ENCODE results near the gene CLDND2.
A peak's percentile ranks its signal among the peaks of the same experiment; 100 is the strongest.

The CLDND2 gene

GRCh38 chr19:51366389-51367254 is 2.2 kb downstream of the CLDND2 start:
- Histone ChIP-seq H3K36me3 (ENCODE audit: control insufficient read depth, insufficient read depth, low read length) (no peaks in the 10 kb centered on the region), H3K4me3 (ENCODE audit: low read depth, low read length) (peak overlapping the region; percentile 98), H3K27me3 (ENCODE audit: control insufficient read depth, insufficient read depth, low read length) (no peaks in the 10 kb centered on the region), H3K9me3 (ENCODE audit: control insufficient read depth, insufficient read depth, low read length) (no peaks in the 10 kb centered on the region), H3K9ac (ENCODE audit: low read depth, low read length) (peak overlapping the region; percentile 40; the same call in 1 of the 2 replicates), H3K27ac (ENCODE audit: low read depth, low read length) (peak overlapping the region; percentile 89), H3K4me1 (ENCODE audit: control insufficient read depth, insufficient read depth, low read length) (peaks cover 21% of the 10 kb centered on the region)

DNA sequence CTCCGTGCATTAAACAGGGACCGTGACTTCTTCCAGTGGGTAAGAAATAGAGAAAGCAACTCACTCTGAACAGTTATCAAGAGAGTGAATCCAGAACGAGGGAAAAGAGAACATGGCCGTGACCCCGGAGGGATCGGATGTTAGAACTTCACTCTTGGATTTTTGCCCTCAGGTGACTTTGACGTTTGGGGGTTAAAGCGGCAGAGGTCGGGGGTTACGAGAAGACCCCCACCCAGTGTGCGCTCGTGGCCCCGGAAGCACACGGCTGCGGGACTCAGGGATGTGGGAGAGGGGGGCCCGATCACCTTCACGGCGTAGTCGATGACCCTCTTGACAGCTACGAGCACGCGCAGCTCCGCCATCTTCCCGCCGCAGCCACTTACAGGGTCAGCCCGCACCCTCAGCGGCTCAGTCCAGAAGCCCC is 2.8 kb downstream of the CLDND2 start, which contains the start of gene ETFB:
Gene ETFB (minus strand): TSS at position 424 of the 424 bp plus-strand sequence. CDS start 62 bp downstream, at position 362.
- Histone ChIP-seq H3K9ac (ENCODE audit: low read depth, low read length) (peak within 1 kb of the TSS; percentile 71), H3K4me1 (ENCODE audit: control insufficient read depth, insufficient read depth, low read length) (peaks cover 21% of the 10 kb centered on the region), H3K36me3 (ENCODE audit: control insufficient read depth, insufficient read depth, low read length) (no peaks in the 10 kb centered on the region), H3K27me3 (ENCODE audit: control insufficient read depth, insufficient read depth, low read length) (no peaks in the 10 kb centered on the region), H3K27ac (ENCODE audit: low read depth, low read length) (peak within 1 kb of the TSS; percentile 89), H3K9me3 (ENCODE audit: control insufficient read depth, insufficient read depth, low read length) (no peaks in the 10 kb centered on the region), H3K4me3 (ENCODE audit: low read depth, low read length) (peak within 1 kb of the TSS; percentile 98)

- no peaks in the 10 kb centered on the region for H3K9me3 ChIP-seq (ENCODE audit: control insufficient read depth, insufficient read depth, low read length)
- no peaks in the 10 kb centered on the region for H3K27me3 ChIP-seq (ENCODE audit: control insufficient read depth, insufficient read depth, low read length)
- peak overlapping the region; percentile 90 for H3K4me3 ChIP-seq (ENCODE audit: low read depth, low read length)
- peak overlapping the region; percentile 71 for H3K9ac ChIP-seq (ENCODE audit: low read depth, low read length)
- no peaks in the 10 kb centered on the region for H3K36me3 ChIP-seq (ENCODE audit: control insufficient read depth, insufficient read depth, low read length)
- H3K4me1 ChIP-seq (ENCODE audit: control insufficient read depth, insufficient read depth, low read length), result peaks cover 21% of the 10 kb centered on the region
- peak overlapping the region; percentile 88 for H3K27ac ChIP-seq (ENCODE audit: low read depth, low read length)
Measured at GRCh38 chr19:51365211-51365964, 3.4 kb downstream of the CLDND2 start.

DNA sequence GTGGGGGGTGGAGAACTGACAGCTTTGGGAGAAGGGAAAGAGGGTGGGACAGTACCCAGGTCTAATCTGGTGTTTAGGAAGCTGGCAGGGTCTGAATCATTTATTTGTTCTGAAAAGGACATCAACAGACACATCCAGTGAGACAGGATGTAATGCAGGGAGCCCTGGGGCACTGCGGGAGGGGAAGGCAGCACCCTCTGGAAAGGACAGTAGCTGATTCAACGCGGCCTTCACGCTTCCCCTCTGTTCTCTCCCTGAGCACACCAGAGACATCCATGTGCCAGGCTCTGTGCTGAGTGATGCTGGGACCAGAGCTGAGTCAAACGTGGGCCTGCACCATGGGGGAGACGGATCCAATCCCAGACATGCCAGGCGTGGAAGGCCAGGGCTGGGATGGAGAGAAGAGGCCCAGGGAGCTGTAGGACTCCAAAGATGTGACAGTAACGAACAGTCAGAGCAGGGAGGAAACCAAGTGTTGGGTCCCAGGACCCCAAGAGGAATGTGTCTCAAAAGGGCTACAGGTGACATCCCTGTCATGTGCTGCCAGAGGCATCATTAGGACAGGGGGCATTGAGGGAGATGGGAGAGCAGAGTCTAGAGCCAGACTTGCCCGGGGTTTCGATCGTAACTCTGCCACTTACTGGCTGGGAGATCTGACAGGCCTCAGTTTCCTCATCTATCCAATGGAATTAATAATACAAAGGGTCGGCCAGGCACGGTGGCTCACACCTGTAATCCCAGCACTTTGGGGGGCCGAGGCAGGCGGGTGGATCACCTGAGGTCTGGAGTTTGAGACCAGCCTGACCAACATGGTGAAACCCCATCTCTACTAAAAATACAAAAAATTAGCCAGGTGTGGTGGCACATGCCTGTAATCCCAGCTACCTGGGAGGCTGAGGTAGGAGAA is 4.3 kb downstream of the CLDND2 start:
- Histone ChIP-seq H3K27me3 (ENCODE audit: control insufficient read depth, insufficient read depth, low read length) (no peaks in the 10 kb centered on the region), H3K9ac (ENCODE audit: low read depth, low read length) (no peak overlapping the region), H3K4me1 (ENCODE audit: control insufficient read depth, insufficient read depth, low read length) (peaks cover 21% of the 10 kb centered on the region), H3K36me3 (ENCODE audit: control insufficient read depth, insufficient read depth, low read length) (no peaks in the 10 kb centered on the region), H3K9me3 (ENCODE audit: control insufficient read depth, insufficient read depth, low read length) (no peaks in the 10 kb centered on the region), H3K27ac (ENCODE audit: low read depth, low read length) (peak overlapping the region; percentile 25), H3K4me3 (ENCODE audit: low read depth, low read length) (no peak overlapping the region)

GRCh38 chr19:51361239-51361638 is 7.6 kb downstream of the CLDND2 start:
- no peak overlapping the region for H3K27ac ChIP-seq (ENCODE audit: low read depth, low read length)
- no peaks in the 10 kb centered on the region for H3K36me3 ChIP-seq (ENCODE audit: control insufficient read depth, insufficient read depth, low read length)
- no peaks in the 10 kb centered on the region for H3K9me3 ChIP-seq (ENCODE audit: control insufficient read depth, insufficient read depth, low read length)
- H3K4me1 ChIP-seq (ENCODE audit: control insufficient read depth, insufficient read depth, low read length), result peaks cover 14% of the 10 kb centered on the region
- H3K9ac ChIP-seq (ENCODE audit: low read depth, low read length), result no peak overlapping the region
- H3K4me3 ChIP-seq (ENCODE audit: low read depth, low read length), result no peak overlapping the region
- H3K27me3 ChIP-seq (ENCODE audit: control insufficient read depth, insufficient read depth, low read length), result no peaks in the 10 kb centered on the region

DNA sequence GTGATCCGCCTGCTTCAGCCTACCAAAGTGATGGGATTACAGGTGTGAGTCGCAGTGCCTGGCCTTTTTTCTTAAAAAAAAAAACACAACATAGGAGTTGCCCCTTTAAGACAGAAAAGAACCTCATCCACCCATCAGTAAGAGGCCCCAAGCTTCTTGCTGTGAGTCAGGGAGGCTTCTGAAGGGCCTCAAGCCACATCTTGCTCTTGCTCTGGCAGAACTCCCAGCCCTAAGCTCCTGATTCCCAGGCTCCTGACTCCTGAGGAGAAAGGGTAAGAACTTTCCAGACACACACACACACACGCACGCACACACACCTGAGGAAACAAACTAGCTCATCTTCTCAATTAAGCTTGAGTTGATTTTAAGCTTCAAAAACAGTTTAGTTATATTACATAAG is 9.5 kb downstream of the CLDND2 start:
- peaks cover 12% of the 10 kb centered on the region for H3K4me1 ChIP-seq (ENCODE audit: control insufficient read depth, insufficient read depth, low read length)
- H3K4me3 ChIP-seq (ENCODE audit: low read depth, low read length), result no peak overlapping the region
- no peaks in the 10 kb centered on the region for H3K36me3 ChIP-seq (ENCODE audit: control insufficient read depth, insufficient read depth, low read length)
- no peak overlapping the region for H3K9ac ChIP-seq (ENCODE audit: low read depth, low read length)
- H3K27me3 ChIP-seq (ENCODE audit: control insufficient read depth, insufficient read depth, low read length), result no peaks in the 10 kb centered on the region
- H3K9me3 ChIP-seq (ENCODE audit: control insufficient read depth, insufficient read depth, low read length), result no peaks in the 10 kb centered on the region
- H3K27ac ChIP-seq (ENCODE audit: low read depth, low read length), result no peak overlapping the region

DNA sequence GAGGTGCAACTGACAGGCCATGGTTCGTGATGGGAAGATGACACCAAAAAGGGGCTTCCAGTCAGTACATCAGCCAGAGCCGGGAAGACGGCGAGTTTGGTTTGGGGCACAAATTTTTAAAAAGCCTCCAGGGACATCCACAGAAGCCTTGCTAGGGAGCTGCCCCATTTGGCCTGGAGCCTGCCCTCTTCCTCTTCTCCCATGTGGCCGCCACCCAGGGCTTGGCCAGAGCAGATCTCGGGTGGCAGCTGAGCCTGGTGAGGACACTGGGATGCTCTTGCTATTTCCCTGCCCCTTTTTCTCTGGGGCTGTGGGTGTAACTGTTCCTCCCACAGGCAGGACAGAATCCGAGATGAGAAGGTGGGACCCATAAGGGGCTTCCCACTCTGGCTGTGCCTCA is 10.9 kb downstream of the CLDND2 start:
- no peak overlapping the region for H3K4me3 ChIP-seq (ENCODE audit: low read depth, low read length)
- H3K4me1 ChIP-seq (ENCODE audit: control insufficient read depth, insufficient read depth, low read length), result peaks cover 15% of the 10 kb centered on the region
- no peak overlapping the region for H3K9ac ChIP-seq (ENCODE audit: low read depth, low read length)
- no peaks in the 10 kb centered on the region for H3K27me3 ChIP-seq (ENCODE audit: control insufficient read depth, insufficient read depth, low read length)
- H3K36me3 ChIP-seq (ENCODE audit: control insufficient read depth, insufficient read depth, low read length), result no peaks in the 10 kb centered on the region
- H3K27ac ChIP-seq (ENCODE audit: low read depth, low read length), result no peak overlapping the region
- no peaks in the 10 kb centered on the region for H3K9me3 ChIP-seq (ENCODE audit: control insufficient read depth, insufficient read depth, low read length)

DNA sequence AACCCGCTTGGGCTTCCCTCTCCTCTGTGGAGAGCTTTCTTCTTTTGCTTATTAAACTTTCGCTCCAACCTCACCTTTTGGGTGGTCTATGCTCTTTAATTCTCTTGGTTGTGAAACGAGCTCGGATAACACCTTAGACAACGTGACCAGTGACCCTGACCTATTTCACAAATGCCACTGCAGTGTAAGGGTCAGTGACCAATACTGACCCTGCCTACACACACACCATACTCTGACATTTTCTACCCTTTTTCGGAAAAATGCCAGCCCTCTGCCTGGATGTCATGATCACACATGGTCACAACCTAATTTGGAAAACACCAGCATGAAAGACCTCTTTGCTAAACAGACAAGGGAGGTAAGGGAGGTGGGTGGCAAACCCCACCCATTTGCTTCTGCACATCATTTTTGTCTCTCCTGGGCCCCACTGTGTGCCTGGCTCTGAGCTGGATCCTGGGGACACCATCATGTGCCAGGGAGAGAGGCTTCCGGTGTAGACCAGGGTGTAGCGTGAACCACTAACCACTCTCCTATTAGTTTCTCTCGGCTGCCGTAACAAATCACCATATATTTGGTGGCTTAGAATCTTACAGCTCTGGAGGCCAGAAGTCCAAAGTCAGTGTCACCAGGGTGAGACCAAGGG is 12.5 kb downstream of the CLDND2 start:
- H3K4me1 ChIP-seq (ENCODE audit: control insufficient read depth, insufficient read depth, low read length), result peaks cover 10% of the 10 kb centered on the region
- H3K4me3 ChIP-seq (ENCODE audit: low read depth, low read length), result no peak overlapping the region
- H3K27ac ChIP-seq (ENCODE audit: low read depth, low read length), result no peak overlapping the region
- peaks cover under 1% of the 10 kb centered on the region; the same call in 1 of the 2 replicates for H3K36me3 ChIP-seq (ENCODE audit: control insufficient read depth, insufficient read depth, low read length)
- H3K9me3 ChIP-seq (ENCODE audit: control insufficient read depth, insufficient read depth, low read length), result no peaks in the 10 kb centered on the region
- H3K27me3 ChIP-seq (ENCODE audit: control insufficient read depth, insufficient read depth, low read length), result no peaks in the 10 kb centered on the region
- H3K9ac ChIP-seq (ENCODE audit: low read depth, low read length), result no peak overlapping the region

DNA sequence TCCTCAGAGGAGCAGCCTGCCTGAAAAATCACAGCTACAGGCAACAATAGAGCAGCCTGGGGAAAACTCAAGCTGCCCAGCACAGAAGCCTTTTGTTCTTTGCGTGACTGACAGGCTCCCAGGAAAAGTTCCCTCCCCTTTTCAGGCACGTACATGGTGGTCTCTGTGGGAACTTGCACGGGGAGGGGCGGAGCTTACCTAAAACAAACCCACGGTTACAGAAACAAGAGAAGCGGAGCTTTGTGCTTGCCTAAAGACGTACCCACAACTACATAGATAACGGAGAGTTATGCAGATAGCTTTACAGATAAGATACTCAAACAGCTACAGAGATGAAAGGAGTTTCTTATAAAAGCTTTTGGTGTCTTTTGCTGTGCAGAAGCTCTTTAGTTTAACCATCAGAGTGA is 14.1 kb downstream of the CLDND2 start:
- Histone ChIP-seq H3K4me1 (ENCODE audit: control insufficient read depth, insufficient read depth, low read length) (peaks cover 10% of the 10 kb centered on the region), H3K9ac (ENCODE audit: low read depth, low read length) (no peak overlapping the region), H3K9me3 (ENCODE audit: control insufficient read depth, insufficient read depth, low read length) (no peaks in the 10 kb centered on the region), H3K36me3 (ENCODE audit: control insufficient read depth, insufficient read depth, low read length) (peaks cover 8% of the 10 kb centered on the region), H3K4me3 (ENCODE audit: low read depth, low read length) (no peak overlapping the region), H3K27me3 (ENCODE audit: control insufficient read depth, insufficient read depth, low read length) (no peaks in the 10 kb centered on the region), H3K27ac (ENCODE audit: low read depth, low read length) (peak overlapping the region; percentile 83)

GRCh38 chr19:51354103-51354741 is 14.6 kb downstream of the CLDND2 start:
- no peak overlapping the region for H3K4me3 ChIP-seq (ENCODE audit: low read depth, low read length)
- H3K27me3 ChIP-seq (ENCODE audit: control insufficient read depth, insufficient read depth, low read length), result no peaks in the 10 kb centered on the region
- H3K9me3 ChIP-seq (ENCODE audit: control insufficient read depth, insufficient read depth, low read length), result no peaks in the 10 kb centered on the region
- peaks cover 8% of the 10 kb centered on the region for H3K36me3 ChIP-seq (ENCODE audit: control insufficient read depth, insufficient read depth, low read length)
- peaks cover 10% of the 10 kb centered on the region for H3K4me1 ChIP-seq (ENCODE audit: control insufficient read depth, insufficient read depth, low read length)
- H3K27ac ChIP-seq (ENCODE audit: low read depth, low read length), result peak overlapping the region; percentile 83
- no peak overlapping the region for H3K9ac ChIP-seq (ENCODE audit: low read depth, low read length)
